HepG2 (cell line): ENCODE data around the gene ZBTB2. TPM values are rescaled to one million over a fixed set of nuclear protein-coding genes. Genes with fewer than 3 reads are reported as not detected.

ENCODE experiments used
- ATAC-seq: fragments of 200-7000 bp; cut with Tn5 transposase; 3 replicates; pipeline ENCODE4 v1.9.1; 2020; ENCODE audit warnings: mild to moderate bottlenecking, moderate library complexity
- BruUV-seq: library from RNA; stranded (reverse); fragments of 400-500 nt; replicated peaks from 2 replicates; lab custom pipeline; 2021; lab: Mats Ljungman, UMichigan
- CTCF ChIA-PET: fragments of 300-600 bp; formaldehyde crosslinking; extraction: SDS; loops from one replicate; lab custom pipeline; 2021; ENCODE audit warnings: low total read pairs, inconsistent platforms, low intra/inter-chr PET ratio; lab: Yijun Ruan, JAX
- POLR2A ChIA-PET: fragments of 350-600 bp; sonication (Branson Sonifier 250); formaldehyde crosslinking; loops from one replicate; lab custom pipeline; 2020; ENCODE audit warnings: antibody characterized with exemption, inconsistent platforms; lab: Yijun Ruan, JAX
- DNase-seq: peaks from one replicate; pipeline ENCODE4 v3.0.0-alpha.2; 2015; ENCODE audit warnings: low spot score
- FAIRE-seq: peaks from 3 replicates; lab custom pipeline; 2011; peaks lifted over from hg19 to GRCh38; lab: Jason Lieb, UNC
- H2AFZ ChIP-seq: one replicate; pipeline ENCODE4 v1.6.1; 2011; ENCODE audit warnings: low read length, inconsistent platforms
- H3K27ac ChIP-seq: fragments of 300-600 bp; 3 replicates; pipeline ENCODE4 v1.8.0; 2011; ENCODE audit warnings: mixed run types, mild to moderate bottlenecking, mixed read lengths, low read length, inconsistent platforms; ENCODE audit not compliant: insufficient read depth; ENCODE audit errors: extremely low read length
- H3K27me3 ChIP-seq, 2 experiments: fragments of 200-600 bp in 1 of 2; 2 replicates in 1 of 2; 3 replicates in 1 of 2; pipeline versions ENCODE4 v1.6.0 to v1.8.0; 2011; ENCODE audit warnings: low read length in 2 of 2, mild to moderate bottlenecking in 2 of 2, moderate library complexity in 2 of 2, inconsistent platforms in 1 of 2; ENCODE audit not compliant: insufficient read depth in 2 of 2, control insufficient read depth in 1 of 2
- H3K36me3 ChIP-seq, 2 experiments: fragments of 200-600 bp in 1 of 2; replicated peaks in 1 of 2; 2 replicates in 1 of 2; 3 replicates in 1 of 2; pipeline versions ENCODE4 v1.5.1 to v1.8.0; 2011; ENCODE audit warnings: low read length in 2 of 2, inconsistent platforms in 1 of 2; ENCODE audit not compliant: insufficient read depth in 2 of 2, control insufficient read depth in 1 of 2
- H3K4me1 ChIP-seq: 2 replicates; pipeline ENCODE4 v1.5.1; 2012; ENCODE audit warnings: low read length, inconsistent platforms; ENCODE audit not compliant: insufficient read depth
- H3K4me2 ChIP-seq: 2 replicates; pipeline ENCODE4 v1.6.0; 2011; ENCODE audit warnings: low read depth, low read length, inconsistent platforms
- H3K4me3 ChIP-seq, 3 experiments: fragments of 200-600 bp in 1 of 3; sonication (generic), shearing (Covaris generic) in 1 of 3; replicated peaks in 1 of 3; 2 replicates each; pipeline ENCODE4 v1.5.1; 2011 to 2016; ENCODE audit warnings: low read length in 3 of 3, inconsistent platforms in 2 of 3, low read depth in 2 of 3, mild to moderate bottlenecking in 2 of 3, control low read depth in 1 of 3, mixed read lengths in 1 of 3; ENCODE audit not compliant: insufficient read depth in 1 of 3
- H3K79me2 ChIP-seq: one replicate; pipeline ENCODE4 v1.6.1; 2011; ENCODE audit warnings: low read length, inconsistent platforms; ENCODE audit not compliant: insufficient read depth
- H3K9ac ChIP-seq: 2 replicates; pipeline ENCODE4 v1.6.0; 2011; ENCODE audit warnings: mild to moderate bottlenecking, low read depth, low read length, inconsistent platforms; ENCODE audit not compliant: insufficient read depth
- H3K9me3 ChIP-seq: 2 replicates; pipeline ENCODE4 v1.5.1; 2012; ENCODE audit warnings: mild to moderate bottlenecking, low read length
- H4K20me1 ChIP-seq: 2 replicates; pipeline ENCODE4 v1.6.0; 2011; ENCODE audit warnings: inconsistent platforms, mild to moderate bottlenecking, low read length, moderate library complexity; ENCODE audit not compliant: insufficient read depth
- CCAR2 ChIP-seq: fragments of 200-400 bp; formaldehyde crosslinking; optimal IDR thresholded peaks from 2 replicates; pipeline ENCODE3; 2018; ENCODE audit warnings: low read depth, mild to moderate bottlenecking, low read length, moderate library complexity
- CCDC6 ChIP-seq: sonication (generic); formaldehyde crosslinking; IDR thresholded peaks from 2 replicates; pipeline ENCODE4 v1.8.1; 2022; ENCODE audit warnings: mild to moderate bottlenecking, missing genetic modification reagents, moderate library complexity
- GATAD2A ChIP-seq: IDR thresholded peaks from 2 replicates; pipeline ENCODE4 v1.6.1; 2016
- KDM5A ChIP-seq: fragments of 200-600 bp; sonication (generic); IDR thresholded peaks from 2 replicates; pipeline ENCODE4 v1.7.0; 2018; ENCODE audit warnings: antibody characterized with exemption, mild to moderate bottlenecking, low read length, borderline replicate concordance
- KMT2B ChIP-seq: IDR thresholded peaks from 2 replicates; pipeline ENCODE4 v1.6.1; 2016; ENCODE audit warnings: missing genetic modification reagents, missing compliant biosample characterization
- MATR3 ChIP-seq: sonication (generic); formaldehyde crosslinking; IDR thresholded peaks from 2 replicates; pipeline ENCODE4 v1.4.0; 2020; ENCODE audit warnings: missing genetic modification reagents
- RAD21 ChIP-seq: fragments of 450-650 bp; formaldehyde crosslinking; IDR thresholded peaks from 2 replicates; pipeline ENCODE4 v1.5.0; 2020; ENCODE audit warnings: mild to moderate bottlenecking
- RFX1 ChIP-seq: fragments of 450-650 bp; IDR thresholded peaks from 2 replicates; pipeline ENCODE4 v1.6.1; 2017
- SMC3 ChIP-seq: IDR thresholded peaks from 2 replicates; pipeline ENCODE4 v1.6.1; 2011; ENCODE audit warnings: low read length, improper control_type of control experiment
- U2AF1 ChIP-seq: fragments of 200-400 bp; formaldehyde crosslinking; optimal IDR thresholded peaks from 2 replicates; pipeline ENCODE3; 2017; ENCODE audit warnings: mild to moderate bottlenecking, low read depth, low read length
- ZFP82 ChIP-seq: sonication (generic); formaldehyde crosslinking; IDR thresholded peaks from 2 replicates; pipeline ENCODE4 v1.5.1; 2020; ENCODE audit warnings: mild to moderate bottlenecking, missing genetic modification reagents, borderline replicate concordance
- ZGPAT ChIP-seq: IDR thresholded peaks from 2 replicates; pipeline ENCODE4 v1.6.1; 2016; ENCODE audit warnings: mild to moderate bottlenecking
- ZNF234 ChIP-seq: sonication (generic); formaldehyde crosslinking; conservative IDR thresholded peaks from 2 replicates; pipeline ENCODE4 v1.5.1; 2020; ENCODE audit warnings: mild to moderate bottlenecking, missing genetic modification reagents
- ZNF839 ChIP-seq: sonication (generic); formaldehyde crosslinking; IDR thresholded peaks from 2 replicates; pipeline ENCODE4 v1.4.0; 2020; ENCODE audit warnings: missing genetic modification reagents, mild to moderate bottlenecking, borderline replicate concordance
- WGBS: methylation state at CpG from one replicate; pipeline ENCODE4 v1.1.6; 2017; ENCODE audit warnings: low lambda C conversion rate; 5-methylcytosine and 5-hydroxymethylcytosine counted together
- in situ Hi-C: cut with HindIII; loops from 2 replicates; pipeline ENCODE4 v1.10.0; 2017; ENCODE audit warnings: low pct_unique_long_range_greater_than_20kb; ENCODE audit not compliant: extremely low pct_ligation_motif_present
- intact Hi-C: fragments of 100-400 bp; cut with micrococcal nuclease; formaldehyde crosslinking; loops from one replicate; pipeline ENCODE4 v1.10.0; 2022; ENCODE audit not compliant: unreplicated experiment
- polyA plus RNA-seq, 8 experiments: library from polyadenylated mRNA; depleted of rRNA in 3 of 8; stranded (reverse) in 7 of 8; unstranded in 1 of 8; fragments of >200 nt; fragmentation: Illumina TruSeq in 4 of 8; extraction: Trizol in 4 of 8; gene quantifications; 2 replicates each; pipeline versions ENCODE4 v1.2.1 to v1.2.3, GENCODE V29; 2011 to 2016; ENCODE audit warnings: low read depth in 4 of 8, missing spikeins in 1 of 8, mixed read lengths in 1 of 8; ENCODE audit not compliant: insufficient read depth in 1 of 8
- total RNA-seq, 5 experiments: library from RNA; depleted of rRNA; stranded (reverse); fragments of >200 nt; fragmentation: Illumina TruSeq; extraction: Trizol; gene quantifications; 2 replicates each; pipeline ENCODE4 v1.2.3, GENCODE V29; 2016; ENCODE audit warnings: low read depth in 1 of 5
- TF ChIP-seq, protein P1 (sequence below): sonication (generic); formaldehyde crosslinking; IDR thresholded peaks from 2 replicates; pipeline ENCODE4 v1.8.1; 2023; ENCODE audit warnings: missing genetic modification reagents, inconsistent platforms, borderline replicate concordance
- TF ChIP-seq, protein P2 (sequence below): sonication (generic); formaldehyde crosslinking; IDR thresholded peaks from 2 replicates; pipeline ENCODE4 v1.5.0; 2020; ENCODE audit warnings: missing genetic modification reagents
- TF ChIP-seq, protein P3 (sequence below): sonication (generic); formaldehyde crosslinking; IDR thresholded peaks from 2 replicates; pipeline ENCODE4 v1.5.0; 2020; ENCODE audit warnings: missing genetic modification reagents
- TF ChIP-seq, protein P4 (sequence below): sonication (generic); formaldehyde crosslinking; IDR thresholded peaks from 2 replicates; pipeline ENCODE4 v1.5.0; 2020; ENCODE audit warnings: mild to moderate bottlenecking, missing genetic modification reagents, moderate library complexity

Gene ZBTB2
- total and polyA plus RNA-seq, 2 of the 13 experiments (the other 11 are each of a cell fraction or from before 2014, with no cell fraction given) = 15.4 to 22.8 TPM

GRCh38 chr6:151440930-151441329, 49.6 kb upstream of the ZBTB2 start:
- peak overlapping the region; percentile 51 for H3K4me2 ChIP-seq
- BruUV-seq = no TSS peak
- no peak overlapping the region for H2AFZ ChIP-seq
- H3K27me3 ChIP-seq = no peaks in the 10 kb centered on the region
- peaks cover 96% of the 10 kb centered on the region for H3K4me1 ChIP-seq
- H3K9ac ChIP-seq = peak overlapping the region; percentile 2; the same call in 1 of the 2 replicates
- POLR2A ChIA-PET = interaction anchor here (3.7 kb wide), 1 partner anchor 11 kb away, joined by 30 read pairs; the partner anchor contains the start of gene RMND1
- no peaks in the 10 kb centered on the region for H3K9me3 ChIP-seq
- peaks cover 6 to 25% of the 10 kb centered on the region in 2 experiments for H3K36me3 ChIP-seq
- intact Hi-C loops (loop anchor here (1.0 to 10.0 kb wide), 5 partner anchors 35 to 824 kb away; partner anchors contain the start of gene CCDC170), in situ Hi-C loops (loop anchor here (5.0 kb wide), 1 partner anchor 36 kb away; no protein-coding TSS in a partner anchor)
- CTCF ChIA-PET = interaction anchor here (2.5 kb wide), 1 partner anchor 35 kb away, joined by 23 read pairs; no protein-coding TSS in a partner anchor
- DNase-seq = no peak
- peaks cover 99% of the 10 kb centered on the region for H3K79me2 ChIP-seq
- H3K4me3 ChIP-seq = peak overlapping the region in 2 of 3 experiments; percentile 0; a peak in 1 of 6 replicates
- FAIRE-seq = no peak
- H4K20me1 ChIP-seq = peaks cover 28% of the 10 kb centered on the region
- H3K27ac ChIP-seq = peak overlapping the region; percentile 49
- WGBS = 91% methylated on average over 2 of the region's 2 CpGs
- ATAC-seq = peak; percentile 3; the same call in 1 of the 3 replicates
- no peak for TF ChIP-seq ZNF234 (CRISPR knock-in tag)
- no peak for TF ChIP-seq GATAD2A (CRISPR knock-in tag)
- TF ChIP-seq ZGPAT (CRISPR knock-in tag) = 0 out of 2 replicates have a peak, but pooled peaks have one; percentile 28
- 0 out of 2 replicates have a peak, but pooled peaks have one; percentile 39 for TF ChIP-seq KMT2B (CRISPR knock-in tag)
- TF ChIP-seq RAD21 = 0 out of 2 replicates have a peak, but pooled peaks have one; percentile 33
- TF ChIP-seq, protein P1, sequence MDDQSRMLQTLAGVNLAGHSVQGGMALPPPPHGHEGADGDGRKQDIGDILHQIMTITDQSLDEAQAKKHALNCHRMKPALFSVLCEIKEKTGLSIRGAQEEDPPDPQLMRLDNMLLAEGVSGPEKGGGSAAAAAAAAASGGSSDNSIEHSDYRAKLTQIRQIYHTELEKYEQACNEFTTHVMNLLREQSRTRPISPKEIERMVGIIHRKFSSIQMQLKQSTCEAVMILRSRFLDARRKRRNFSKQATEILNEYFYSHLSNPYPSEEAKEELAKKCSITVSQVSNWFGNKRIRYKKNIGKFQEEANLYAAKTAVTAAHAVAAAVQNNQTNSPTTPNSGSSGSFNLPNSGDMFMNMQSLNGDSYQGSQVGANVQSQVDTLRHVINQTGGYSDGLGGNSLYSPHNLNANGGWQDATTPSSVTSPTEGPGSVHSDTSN = no peak
- no peak for TF ChIP-seq ZFP82
- no peak for TF ChIP-seq RFX1
- no peak for TF ChIP-seq ZNF839 (CRISPR knock-in tag)
- peak; percentile 30; the same call in 1 of the 2 replicates for TF ChIP-seq SMC3
- no peak for TF ChIP-seq CCAR2
- TF ChIP-seq, protein P2, sequence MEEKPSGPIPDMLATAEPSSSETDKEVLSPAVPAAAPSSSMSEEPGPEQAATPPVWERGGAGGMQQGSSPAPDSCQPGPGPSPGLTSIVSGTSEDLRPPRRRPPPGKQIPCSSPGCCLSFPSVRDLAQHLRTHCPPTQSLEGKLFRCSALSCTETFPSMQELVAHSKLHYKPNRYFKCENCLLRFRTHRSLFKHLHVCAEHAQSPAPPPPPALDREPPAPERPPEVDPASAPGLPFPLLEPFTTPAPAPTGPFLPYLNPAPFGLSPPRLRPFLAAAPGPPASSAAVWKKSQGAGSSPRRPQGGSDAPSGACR (CRISPR knock-in tag) = no peak
- TF ChIP-seq, protein P3, sequence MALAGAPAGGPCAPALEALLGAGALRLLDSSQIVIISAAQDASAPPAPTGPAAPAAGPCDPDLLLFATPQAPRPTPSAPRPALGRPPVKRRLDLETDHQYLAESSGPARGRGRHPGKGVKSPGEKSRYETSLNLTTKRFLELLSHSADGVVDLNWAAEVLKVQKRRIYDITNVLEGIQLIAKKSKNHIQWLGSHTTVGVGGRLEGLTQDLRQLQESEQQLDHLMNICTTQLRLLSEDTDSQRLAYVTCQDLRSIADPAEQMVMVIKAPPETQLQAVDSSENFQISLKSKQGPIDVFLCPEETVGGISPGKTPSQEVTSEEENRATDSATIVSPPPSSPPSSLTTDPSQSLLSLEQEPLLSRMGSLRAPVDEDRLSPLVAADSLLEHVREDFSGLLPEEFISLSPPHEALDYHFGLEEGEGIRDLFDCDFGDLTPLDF (CRISPR knock-in tag) = no peak
- TF ChIP-seq MATR3 = no peak
- TF ChIP-seq CCDC6 (CRISPR knock-in tag) = 0 out of 2 replicates have a peak, but pooled peaks have one; percentile 28
- no peak for TF ChIP-seq U2AF1
- TF ChIP-seq, protein P4, sequence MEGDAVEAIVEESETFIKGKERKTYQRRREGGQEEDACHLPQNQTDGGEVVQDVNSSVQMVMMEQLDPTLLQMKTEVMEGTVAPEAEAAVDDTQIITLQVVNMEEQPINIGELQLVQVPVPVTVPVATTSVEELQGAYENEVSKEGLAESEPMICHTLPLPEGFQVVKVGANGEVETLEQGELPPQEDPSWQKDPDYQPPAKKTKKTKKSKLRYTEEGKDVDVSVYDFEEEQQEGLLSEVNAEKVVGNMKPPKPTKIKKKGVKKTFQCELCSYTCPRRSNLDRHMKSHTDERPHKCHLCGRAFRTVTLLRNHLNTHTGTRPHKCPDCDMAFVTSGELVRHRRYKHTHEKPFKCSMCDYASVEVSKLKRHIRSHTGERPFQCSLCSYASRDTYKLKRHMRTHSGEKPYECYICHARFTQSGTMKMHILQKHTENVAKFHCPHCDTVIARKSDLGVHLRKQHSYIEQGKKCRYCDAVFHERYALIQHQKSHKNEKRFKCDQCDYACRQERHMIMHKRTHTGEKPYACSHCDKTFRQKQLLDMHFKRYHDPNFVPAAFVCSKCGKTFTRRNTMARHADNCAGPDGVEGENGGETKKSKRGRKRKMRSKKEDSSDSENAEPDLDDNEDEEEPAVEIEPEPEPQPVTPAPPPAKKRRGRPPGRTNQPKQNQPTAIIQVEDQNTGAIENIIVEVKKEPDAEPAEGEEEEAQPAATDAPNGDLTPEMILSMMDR = peak; percentile 52
- peak; percentile 41; the same call in 1 of the 2 replicates for TF ChIP-seq KDM5A
